NT2/D1 (cell line): ENCODE data around the gene IZUMO3.

Experiments used
- SUZ12 ChIP-seq: IDR thresholded peaks from 2 replicates; pipeline ENCODE4 v1.6.1; 2011; ENCODE audit not compliant: insufficient read length, insufficient read depth; ENCODE audit errors: extremely low read depth
- YY1 ChIP-seq: IDR thresholded peaks from 2 replicates; pipeline ENCODE4 v1.6.1; 2011; ENCODE audit not compliant: insufficient read length, insufficient read depth
- ZNF274 ChIP-seq: IDR thresholded peaks from 2 replicates; pipeline ENCODE4 v1.6.1; 2011; ENCODE audit warnings: mild to moderate bottlenecking, low read depth, low read length

- no peak for TF ChIP-seq ZNF274
- no peak for TF ChIP-seq SUZ12
- no peak for TF ChIP-seq YY1
Measured at GRCh38 chr9:24587883-24588282, 42.2 kb upstream of the IZUMO3 start.
